Measurements from ENCODE around the gene MRPS31. TPM values are rescaled to one million over a fixed set of nuclear protein-coding genes. Genes with fewer than 3 reads are reported as not detected.
A peak's percentile ranks its signal among the peaks of the same experiment; 100 is the strongest.

MRPS31 gene
- 13.3 TPM for polyA plus RNA-seq (2012; ENCODE audit: insufficient read length, low read depth)

DNA sequence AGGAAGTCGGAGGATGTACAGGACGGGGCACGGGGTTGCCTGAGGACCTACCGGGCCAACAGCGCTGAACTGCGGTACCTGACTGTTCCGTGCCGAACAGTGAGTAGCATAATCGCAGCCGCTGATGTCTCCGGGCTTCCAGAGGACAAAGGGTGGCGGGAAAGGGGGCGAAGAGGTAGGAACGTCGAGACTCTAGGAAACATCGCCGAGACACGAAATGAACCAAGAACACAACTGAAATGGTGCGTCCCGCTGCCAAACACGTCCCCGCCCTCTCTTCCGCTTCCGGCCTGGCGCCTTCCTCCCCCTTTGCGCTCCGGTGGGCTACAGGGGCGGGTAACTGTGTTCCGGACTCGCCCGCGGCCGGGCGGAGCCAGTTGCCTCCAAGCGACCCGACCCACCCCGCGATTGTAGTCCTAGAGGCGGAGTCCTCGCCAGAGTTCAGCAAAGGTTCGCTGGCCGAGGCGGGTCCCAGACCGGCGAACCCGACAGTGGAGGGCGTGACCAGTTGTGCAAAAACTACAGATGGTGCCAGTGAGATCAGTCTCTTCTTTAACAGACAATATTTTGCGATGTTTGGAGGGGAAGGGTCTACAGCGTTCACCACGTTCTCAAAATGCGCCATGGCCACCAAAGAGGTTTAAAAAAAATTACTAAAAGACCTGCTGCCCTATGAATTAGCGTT, at the start of gene MRPS31:
Gene MRPS31, minus strand, starts transcription at position 257 of the 685 bp plus-strand sequence. Its CDS starts 54 bp downstream, at position 203.
- TF ChIP-seq SIN3A (IDR thresholded peaks at IDR 0.05; ENCODE audit: borderline replicate concordance, insufficient read depth, low read length) (no peak), POLR2AphosphoS5 (IDR thresholded peaks at IDR 0.05; ENCODE audit: low read depth, low read length) (peak; percentile 85), TAF1 (IDR thresholded peaks at IDR 0.05; ENCODE audit: borderline replicate concordance, insufficient read depth, low read length) (peak; percentile 74; the same call in 1 of the 2 replicates), FOXP2 (optimal IDR thresholded peaks at IDR 0.05; ENCODE audit: borderline replicate concordance, extremely low read depth, extremely low read length, insufficient read depth) (peak; percentile 83)
- TF ChIP-seq, protein P1, sequence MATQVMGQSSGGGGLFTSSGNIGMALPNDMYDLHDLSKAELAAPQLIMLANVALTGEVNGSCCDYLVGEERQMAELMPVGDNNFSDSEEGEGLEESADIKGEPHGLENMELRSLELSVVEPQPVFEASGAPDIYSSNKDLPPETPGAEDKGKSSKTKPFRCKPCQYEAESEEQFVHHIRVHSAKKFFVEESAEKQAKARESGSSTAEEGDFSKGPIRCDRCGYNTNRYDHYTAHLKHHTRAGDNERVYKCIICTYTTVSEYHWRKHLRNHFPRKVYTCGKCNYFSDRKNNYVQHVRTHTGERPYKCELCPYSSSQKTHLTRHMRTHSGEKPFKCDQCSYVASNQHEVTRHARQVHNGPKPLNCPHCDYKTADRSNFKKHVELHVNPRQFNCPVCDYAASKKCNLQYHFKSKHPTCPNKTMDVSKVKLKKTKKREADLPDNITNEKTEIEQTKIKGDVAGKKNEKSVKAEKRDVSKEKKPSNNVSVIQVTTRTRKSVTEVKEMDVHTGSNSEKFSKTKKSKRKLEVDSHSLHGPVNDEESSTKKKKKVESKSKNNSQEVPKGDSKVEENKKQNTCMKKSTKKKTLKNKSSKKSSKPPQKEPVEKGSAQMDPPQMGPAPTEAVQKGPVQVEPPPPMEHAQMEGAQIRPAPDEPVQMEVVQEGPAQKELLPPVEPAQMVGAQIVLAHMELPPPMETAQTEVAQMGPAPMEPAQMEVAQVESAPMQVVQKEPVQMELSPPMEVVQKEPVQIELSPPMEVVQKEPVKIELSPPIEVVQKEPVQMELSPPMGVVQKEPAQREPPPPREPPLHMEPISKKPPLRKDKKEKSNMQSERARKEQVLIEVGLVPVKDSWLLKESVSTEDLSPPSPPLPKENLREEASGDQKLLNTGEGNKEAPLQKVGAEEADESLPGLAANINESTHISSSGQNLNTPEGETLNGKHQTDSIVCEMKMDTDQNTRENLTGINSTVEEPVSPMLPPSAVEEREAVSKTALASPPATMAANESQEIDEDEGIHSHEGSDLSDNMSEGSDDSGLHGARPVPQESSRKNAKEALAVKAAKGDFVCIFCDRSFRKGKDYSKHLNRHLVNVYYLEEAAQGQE (IDR thresholded peaks at IDR 0.05; ENCODE audit: insufficient read depth in 1 of 2, low read depth in 2 of 2, low read length in 2 of 2), result no peak

DNA sequence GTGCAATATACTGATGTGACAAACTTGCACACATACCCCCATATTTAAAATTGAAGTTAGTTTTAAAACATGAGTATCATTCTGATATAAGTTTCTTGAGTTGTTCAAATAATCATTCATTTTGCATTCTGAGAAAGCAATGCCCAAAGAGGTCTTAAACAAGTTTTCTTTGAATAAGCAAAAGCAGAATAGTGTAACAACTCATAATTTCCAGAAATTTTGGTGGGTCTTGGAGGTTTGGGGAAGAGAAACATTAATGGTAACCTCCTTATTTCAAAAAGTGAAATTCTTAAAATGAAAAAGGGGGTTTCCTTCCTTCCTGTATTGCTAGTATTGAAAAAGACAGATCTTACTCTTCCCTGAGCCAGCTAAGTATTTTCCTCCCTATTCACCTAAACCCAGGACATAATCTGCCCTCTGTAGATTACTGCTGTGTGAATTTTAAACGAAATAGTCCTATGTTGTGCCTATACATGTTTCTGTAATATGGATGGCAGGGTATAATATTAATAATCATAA, 48.9 kb upstream of the MRPS31 start:
- no peak for TF ChIP-seq FOXP2 (optimal IDR thresholded peaks at IDR 0.05; ENCODE audit: borderline replicate concordance, extremely low read depth, extremely low read length, insufficient read depth)
- no peak for TF ChIP-seq SIN3A (IDR thresholded peaks at IDR 0.05; ENCODE audit: borderline replicate concordance, insufficient read depth, low read length)
- TF ChIP-seq POLR2AphosphoS5 (IDR thresholded peaks at IDR 0.05; ENCODE audit: low read depth, low read length), result no peak
- TF ChIP-seq, protein P1 (IDR thresholded peaks at IDR 0.05; ENCODE audit: insufficient read depth in 1 of 2, low read depth in 2 of 2, low read length in 2 of 2), result no peak
- no peak for TF ChIP-seq TAF1 (IDR thresholded peaks at IDR 0.05; ENCODE audit: borderline replicate concordance, insufficient read depth, low read length)

DNA sequence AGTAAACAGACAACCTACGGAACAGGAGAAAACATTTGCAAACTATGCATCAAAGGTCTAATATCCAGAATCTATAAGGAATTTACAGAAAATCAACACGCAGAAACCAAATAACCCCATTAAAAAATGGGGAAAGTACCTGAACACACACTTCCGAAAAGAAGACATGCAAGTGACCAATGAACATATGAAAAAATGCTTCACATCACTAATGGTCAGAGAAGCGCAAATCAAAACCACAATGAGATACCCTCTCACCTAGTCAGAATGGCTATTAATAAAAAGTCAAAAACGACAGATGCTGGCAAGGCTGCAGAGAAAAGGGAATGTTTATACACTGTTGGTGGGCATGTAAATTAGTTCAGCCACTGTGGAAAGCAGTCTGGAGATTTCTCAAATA, 47.9 kb upstream of the MRPS31 start:
- TF ChIP-seq SIN3A (IDR thresholded peaks at IDR 0.05; ENCODE audit: borderline replicate concordance, insufficient read depth, low read length) (no peak), TAF1 (IDR thresholded peaks at IDR 0.05; ENCODE audit: borderline replicate concordance, insufficient read depth, low read length) (no peak), POLR2AphosphoS5 (IDR thresholded peaks at IDR 0.05; ENCODE audit: low read depth, low read length) (no peak)

DNA sequence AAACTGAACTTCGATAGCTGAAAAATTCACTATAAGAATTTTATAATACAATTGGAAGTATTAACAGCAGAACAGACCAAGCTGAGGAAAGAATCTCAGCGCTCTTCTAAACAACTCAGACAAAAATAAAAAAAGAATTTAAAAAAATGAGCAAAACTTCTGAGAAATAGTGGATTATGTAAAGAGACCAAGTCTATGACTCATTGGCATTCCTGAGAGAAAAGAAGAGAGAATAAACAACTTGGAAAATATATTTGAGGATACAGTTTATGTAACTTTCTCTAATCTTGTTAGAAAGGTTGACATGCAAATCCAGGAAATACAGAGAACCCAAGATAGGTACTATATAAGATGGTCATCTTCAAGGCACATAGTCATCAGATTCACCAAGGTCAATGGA, 43.8 kb upstream of the MRPS31 start:
- TF ChIP-seq, protein P1 (IDR thresholded peaks at IDR 0.05; ENCODE audit: insufficient read depth in 1 of 2, low read depth in 2 of 2, low read length in 2 of 2), result no peak
- no peak for TF ChIP-seq SIN3A (IDR thresholded peaks at IDR 0.05; ENCODE audit: borderline replicate concordance, insufficient read depth, low read length)
- TF ChIP-seq FOXP2 (optimal IDR thresholded peaks at IDR 0.05; ENCODE audit: borderline replicate concordance, extremely low read depth, extremely low read length, insufficient read depth), result no peak
- no peak for TF ChIP-seq POLR2AphosphoS5 (IDR thresholded peaks at IDR 0.05; ENCODE audit: low read depth, low read length)
- no peak for TF ChIP-seq TAF1 (IDR thresholded peaks at IDR 0.05; ENCODE audit: borderline replicate concordance, insufficient read depth, low read length)

DNA sequence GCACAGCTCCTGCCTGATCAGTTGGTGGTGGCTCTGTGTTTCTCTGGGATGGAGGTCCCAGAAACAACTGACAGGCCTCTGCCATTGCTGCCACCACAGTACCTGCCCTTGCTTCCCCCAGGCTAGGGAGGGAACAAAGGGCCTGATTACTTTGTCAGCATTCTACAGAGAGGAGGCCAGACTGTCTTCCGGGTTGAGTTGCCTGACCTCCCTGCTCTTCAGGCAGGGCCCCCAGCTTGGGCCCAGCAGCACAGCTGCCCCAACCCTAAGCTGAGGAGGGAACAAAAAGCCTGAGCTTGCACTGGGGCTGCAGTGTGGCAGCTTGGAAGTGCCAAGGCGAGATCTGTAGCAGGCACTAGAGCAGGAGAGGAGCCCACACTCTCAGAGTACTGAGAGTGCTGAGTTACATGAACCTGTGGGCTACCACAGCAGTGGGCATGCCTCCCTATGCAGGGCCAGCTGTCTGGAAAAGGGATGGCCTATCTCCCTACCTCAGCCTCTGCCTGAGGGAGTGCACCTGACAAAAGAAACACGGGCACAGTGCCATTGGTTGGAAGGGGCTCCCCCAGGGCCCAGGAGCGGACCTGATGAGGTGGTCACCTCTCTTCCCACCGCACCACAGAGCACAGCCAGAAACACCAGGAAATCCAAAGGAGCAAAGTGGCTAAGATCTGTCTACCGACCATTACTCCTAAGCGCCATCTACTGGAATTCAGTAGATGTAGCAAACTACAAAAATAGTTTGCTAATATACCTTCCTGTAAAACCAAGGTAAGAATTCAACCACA, 42.9 kb upstream of the MRPS31 start:
- no peak for TF ChIP-seq FOXP2 (optimal IDR thresholded peaks at IDR 0.05; ENCODE audit: borderline replicate concordance, extremely low read depth, extremely low read length, insufficient read depth)
- no peak for TF ChIP-seq SIN3A (IDR thresholded peaks at IDR 0.05; ENCODE audit: borderline replicate concordance, insufficient read depth, low read length)
- no peak for TF ChIP-seq POLR2AphosphoS5 (IDR thresholded peaks at IDR 0.05; ENCODE audit: low read depth, low read length)
- TF ChIP-seq TAF1 (IDR thresholded peaks at IDR 0.05; ENCODE audit: borderline replicate concordance, insufficient read depth, low read length), result no peak
- TF ChIP-seq, protein P1 (IDR thresholded peaks at IDR 0.05; ENCODE audit: insufficient read depth in 1 of 2, low read depth in 2 of 2, low read length in 2 of 2), result no peak

All from PFSK-1 (cell line).